PFSK-1 (cell line): ENCODE measurements around the gene GSTM4.

Experiments
- FOXP2 ChIP-seq: optimal IDR thresholded peaks from 2 replicates; pipeline ENCODE3; 2011; ENCODE audit warnings: borderline replicate concordance, control low read depth, inconsistent platforms; ENCODE audit not compliant: insufficient read depth; ENCODE audit errors: extremely low read length, extremely low read depth
- POLR2AphosphoS5 ChIP-seq: IDR thresholded peaks from 2 replicates; pipeline ENCODE4 v1.6.1; 2012; ENCODE audit warnings: low read depth, mild to moderate bottlenecking, control low read depth, low read length, moderate library complexity
- REST ChIP-seq, 2 experiments: IDR thresholded peaks; 2 replicates each; pipeline versions ENCODE4 v1.6.1 to v1.8.0; 2011 to 2012; ENCODE audit warnings: low read depth in 2 of 2, low read length in 2 of 2, control low read depth in 1 of 2, inconsistent platforms in 1 of 2, mild to moderate bottlenecking in 1 of 2, moderate library complexity in 1 of 2; ENCODE audit not compliant: insufficient read depth in 1 of 2
- TAF1 ChIP-seq: IDR thresholded peaks from 2 replicates; pipeline ENCODE4 v1.6.1; 2012; ENCODE audit warnings: low read length, control low read depth, borderline replicate concordance; ENCODE audit not compliant: insufficient read depth

GRCh38 chr1:109622895-109623294 is 33.0 kb upstream of the GSTM4 start:
- TF ChIP-seq POLR2AphosphoS5 (no peak), REST (IDR thresholded peaks at IDR 0.05; ENCODE audit: insufficient read depth in 1 of 2, low read depth in 2 of 2, low read length in 2 of 2) (no peak), FOXP2 (no peak), TAF1 (no peak)
